B cell (primary cell): ENCODE data around the gene PRRG2. TPM values are rescaled to one million over a fixed set of nuclear protein-coding genes. Genes with fewer than 3 reads are reported as not detected.

Experiments used
- ATAC-seq: fragments of 200-7000 bp; cut with Tn5 transposase; one replicate; pipeline ENCODE4 v1.10.0; 2021; ENCODE audit warnings: low read depth, mild to moderate bottlenecking, moderate number of reproducible peaks, moderate library complexity
- CTCF ChIA-PET: fragments of 350-600 bp; sonication (Branson Sonifier 250); formaldehyde crosslinking; loops from one replicate; lab custom pipeline; 2021; ENCODE audit warnings: antibody characterized with exemption, inconsistent platforms; lab: Charles Lee
- POLR2A ChIA-PET: fragments of 350-600 bp; sonication (Branson Sonifier 250); formaldehyde crosslinking; loops from one replicate; lab custom pipeline; 2021; ENCODE audit warnings: antibody characterized with exemption; lab: Charles Lee
- DNase-seq: peaks from one replicate; pipeline ENCODE4 v3.0.0; 2013
- H2AFZ ChIP-seq: 2 replicates; pipeline ENCODE4 v1.6.1; 2012; ENCODE audit warnings: mild to moderate bottlenecking, low read depth, low read length; ENCODE audit not compliant: insufficient read depth, poor library complexity, severe bottlenecking
- H3K27ac ChIP-seq, 2 donors: 1 replicate in 1 of 2; 2 replicates in 1 of 2; pipeline ENCODE4 v1.5.1; 2012 to 2013; ENCODE audit warnings: low read length in 2 of 2, mild to moderate bottlenecking in 2 of 2, moderate library complexity in 1 of 2
- H3K27me3 ChIP-seq, 4 experiments: fragments of 200-600 bp in 1 of 4; sonication (generic) in 1 of 4; replicated peaks in 1 of 4; 1 replicate in 2 of 4; 2 replicates in 2 of 4; pipeline versions ENCODE4 v1.6.1 to v1.7.0; 2013 to 2016; ENCODE audit warnings: low read length in 3 of 4, mild to moderate bottlenecking in 2 of 4, mixed read lengths in 1 of 4, moderate library complexity in 1 of 4; ENCODE audit not compliant: insufficient read depth in 4 of 4, control insufficient read depth in 3 of 4; ENCODE audit errors: control extremely low read depth in 1 of 4
- H3K36me3 ChIP-seq, 2 experiments: replicated peaks in 1 of 2; 1 replicate in 1 of 2; 2 replicates in 1 of 2; pipeline versions ENCODE4 v1.6.1 to v1.7.1; 2013; ENCODE audit warnings: low read length in 1 of 2; ENCODE audit not compliant: insufficient read depth in 2 of 2, control insufficient read depth in 1 of 2; ENCODE audit errors: control extremely low read depth in 1 of 2, extremely low read depth in 1 of 2
- H3K4me1 ChIP-seq, 2 donors: fragments of 200-600 bp in 1 of 2; sonication (generic) in 1 of 2; 1 replicate in 1 of 2; 2 replicates in 1 of 2; pipeline versions ENCODE4 v1.5.1 to v1.6.1; 2013 to 2017; ENCODE audit warnings: low read length in 2 of 2; ENCODE audit not compliant: control insufficient read depth in 2 of 2, insufficient read depth in 2 of 2
- H3K4me2 ChIP-seq: replicated peaks from 2 replicates; pipeline ENCODE3; 2012; ENCODE audit warnings: mild to moderate bottlenecking, low read depth, low read length; ENCODE audit not compliant: poor library complexity, severe bottlenecking
- H3K4me3 ChIP-seq, 5 experiments: fragments of 200-600 bp in 1 of 5; sonication (generic) in 1 of 5; 1 replicate in 3 of 5; 2 replicates in 2 of 5; pipeline versions ENCODE4 v1.5.1 to v1.7.0; 2011 to 2016; ENCODE audit warnings: low read length in 4 of 5, mild to moderate bottlenecking in 4 of 5, low read depth in 2 of 5, control low read depth in 1 of 5, moderate library complexity in 1 of 5; ENCODE audit not compliant: insufficient read depth in 1 of 5; ENCODE audit errors: control extremely low read depth in 1 of 5, extremely low read depth in 1 of 5
- H3K79me2 ChIP-seq: fragments of 200-600 bp; sonication (generic); one replicate; pipeline ENCODE4 v1.6.0; 2016; ENCODE audit warnings: low read length; ENCODE audit not compliant: control insufficient read depth, insufficient read depth
- H3K9ac ChIP-seq: fragments of 200-600 bp; sonication (generic); 2 replicates; pipeline ENCODE4 v1.6.1; 2017; ENCODE audit warnings: mild to moderate bottlenecking, low read length, moderate library complexity
- H3K9me3 ChIP-seq, 3 donors: one replicate each; pipeline versions ENCODE4 v1.6.1 to v1.7.1; 2013; ENCODE audit warnings: low read length in 2 of 3; ENCODE audit not compliant: control insufficient read depth in 2 of 3, insufficient read depth in 1 of 3; ENCODE audit errors: control extremely low read depth in 1 of 3
- H4K20me1 ChIP-seq: 2 replicates; pipeline ENCODE4 v1.6.0; 2012; ENCODE audit warnings: mild to moderate bottlenecking, low read length; ENCODE audit not compliant: insufficient read depth, control insufficient read depth, poor library complexity, severe bottlenecking
- H3K27ac Mint-ChIP-seq: one replicate; pipeline ENCODE4 v1.8.0; 2021; ENCODE audit warnings: mixed read lengths
- H3K27me3 Mint-ChIP-seq: one replicate; pipeline ENCODE4 v1.8.0; 2021; ENCODE audit warnings: mixed read lengths
- H3K4me1 Mint-ChIP-seq: one replicate; pipeline ENCODE4 v1.8.0; 2021; ENCODE audit warnings: mixed read lengths
- H3K4me3 Mint-ChIP-seq: one replicate; pipeline ENCODE4 v1.8.0; 2021; ENCODE audit warnings: mixed read lengths
- H3K9me3 Mint-ChIP-seq: one replicate; pipeline ENCODE4 v1.8.0; 2022; ENCODE audit warnings: mixed read lengths; ENCODE audit not compliant: insufficient read depth
- CTCF ChIP-seq: fragments of 200-600 bp; IDR thresholded peaks from one replicate; pipeline ENCODE4 v1.8.0; 2022; ENCODE audit warnings: antibody characterized with exemption, mild to moderate bottlenecking
- EZH2 ChIP-seq: IDR thresholded peaks from 2 replicates; pipeline ENCODE4 v1.6.1; 2012; ENCODE audit warnings: borderline replicate concordance, low read depth, mild to moderate bottlenecking, moderate library complexity, low read length; ENCODE audit not compliant: insufficient read depth, poor library complexity, severe bottlenecking
- WGBS: methylation state at CpG from one replicate; pipeline ENCODE4 v1.1.5; 2013; ENCODE audit warnings: missing lambda C conversion rate; ENCODE audit not compliant: insufficient coverage; 5-methylcytosine and 5-hydroxymethylcytosine counted together
- intact Hi-C: fragments of 100-400 bp; cut with micrococcal nuclease; formaldehyde crosslinking; loops from one replicate; pipeline ENCODE4 v1.10.0; 2022
- polyA plus RNA-seq: library from polyadenylated mRNA; depleted of rRNA; stranded (reverse); fragments of >200 nt; gene quantifications from 2 replicates; pipeline ENCODE4 v1.2.3, GENCODE V29; 2012
- total RNA-seq, 2 donors: library from RNA; stranded (reverse); fragments of 120-200 nt in 1 of 2; gene quantifications; 1 replicate in 1 of 2; 2 replicates in 1 of 2; pipeline versions ENCODE4 v1.2.3 to v1.2.4, GENCODE V29; 2013 to 2022

PRRG2 gene
- total and polyA plus RNA-seq, 2 donors (not counting 1 experiment from before 2014, with no cell fraction given) = 1.1 to 4.4 TPM

GRCh38 chr19:49553451-49554271 lies 27.5 kb upstream of the PRRG2 start:
- Histone ChIP-seq H3K4me3 (no peak overlapping the region), H4K20me1 (no peaks in the 10 kb centered on the region), H2AFZ (no peak overlapping the region), H3K9ac (no peak overlapping the region), H3K27ac (no peak overlapping the region), H3K79me2 (no peaks in the 10 kb centered on the region), H3K4me2 (no peak overlapping the region), H3K4me1 (peaks cover 0 to 9% of the 10 kb centered on the region in 2 donors), H3K36me3 (peaks cover 4 to 31% of the 10 kb centered on the region in 2 experiments), H3K27me3 (no peaks in the 10 kb centered on the region), H3K9me3 (no peaks in the 10 kb centered on the region)
- ATAC-seq = no peak
- whole genome bisulfite sequencing = 86% methylated on average over 8 of the region's 10 CpGs
- ChIA-PET POLR2A (interaction anchor here (0.6 kb wide), 1 partner anchor 34 kb away, joined by 3 read pairs; no protein-coding TSS in a partner anchor), CTCF (interaction anchor here (1.4 to 1.6 kb wide), 2 partner anchors 16 to 456 kb away, joined by 4 read pairs; no protein-coding TSS in a partner anchor)
- Mint-ChIP-seq H3K4me3 (no peak overlapping the region), H3K27ac (peak overlapping the region; percentile 64), H3K27me3 (no peaks in the 10 kb centered on the region), H3K4me1 (peaks cover 13% of the 10 kb centered on the region), H3K9me3 (no peaks in the 10 kb centered on the region)
- TF ChIP-seq CTCF = no peak
- TF ChIP-seq EZH2 = no peak
- no peak for DNase-seq
- intact Hi-C loops = no loop called here

GRCh38 chr19:49554701-49555181 lies 26.4 kb upstream of the PRRG2 start:
- CTCF ChIA-PET = interaction anchor here (0.7 to 1.4 kb wide), 2 partner anchors 15 to 344 kb away, joined by 3 to 4 read pairs; no protein-coding TSS in a partner anchor

More at GRCh38 chr19:49554701-49555181, 26.4 kb upstream of the PRRG2 start:
- TF ChIP-seq EZH2 (no peak), CTCF (no peak)
- no peaks in the 10 kb centered on the region for H3K9me3 ChIP-seq
- ATAC-seq (no peak), DNase-seq (no peak)
- Mint-ChIP-seq H3K4me1 (peaks cover 17% of the 10 kb centered on the region), H3K9me3 (no peaks in the 10 kb centered on the region), H3K4me3 (no peak overlapping the region), H3K27me3 (no peaks in the 10 kb centered on the region), H3K27ac (peak overlapping the region; percentile 62)
- peaks cover 0 to 17% of the 10 kb centered on the region in 2 donors for H3K4me1 ChIP-seq
- peak overlapping the region in 1 of 2 donors; percentile 37 for H3K27ac ChIP-seq
- H4K20me1 ChIP-seq = no peaks in the 10 kb centered on the region
- peaks cover 2% of the 10 kb centered on the region for H3K79me2 ChIP-seq
- H3K4me2 ChIP-seq = no peak overlapping the region
- 48% methylated on average over 17 of the region's 17 CpGs for WGBS
- intact Hi-C loops = no loop called here
- H2AFZ ChIP-seq = no peak overlapping the region
- peaks cover 4 to 42% of the 10 kb centered on the region in 2 experiments for H3K36me3 ChIP-seq
- no peak overlapping the region for H3K4me3 ChIP-seq
- no peak overlapping the region for H3K9ac ChIP-seq
- POLR2A ChIA-PET = interaction anchor here (0.6 to 0.7 kb wide), 2 partner anchors 32 to 109 kb away, joined by 3 to 4 read pairs; no protein-coding TSS in a partner anchor
- no peaks in the 10 kb centered on the region for H3K27me3 ChIP-seq
